ENCODE results near the gene PPP1R13B.

DNA sequence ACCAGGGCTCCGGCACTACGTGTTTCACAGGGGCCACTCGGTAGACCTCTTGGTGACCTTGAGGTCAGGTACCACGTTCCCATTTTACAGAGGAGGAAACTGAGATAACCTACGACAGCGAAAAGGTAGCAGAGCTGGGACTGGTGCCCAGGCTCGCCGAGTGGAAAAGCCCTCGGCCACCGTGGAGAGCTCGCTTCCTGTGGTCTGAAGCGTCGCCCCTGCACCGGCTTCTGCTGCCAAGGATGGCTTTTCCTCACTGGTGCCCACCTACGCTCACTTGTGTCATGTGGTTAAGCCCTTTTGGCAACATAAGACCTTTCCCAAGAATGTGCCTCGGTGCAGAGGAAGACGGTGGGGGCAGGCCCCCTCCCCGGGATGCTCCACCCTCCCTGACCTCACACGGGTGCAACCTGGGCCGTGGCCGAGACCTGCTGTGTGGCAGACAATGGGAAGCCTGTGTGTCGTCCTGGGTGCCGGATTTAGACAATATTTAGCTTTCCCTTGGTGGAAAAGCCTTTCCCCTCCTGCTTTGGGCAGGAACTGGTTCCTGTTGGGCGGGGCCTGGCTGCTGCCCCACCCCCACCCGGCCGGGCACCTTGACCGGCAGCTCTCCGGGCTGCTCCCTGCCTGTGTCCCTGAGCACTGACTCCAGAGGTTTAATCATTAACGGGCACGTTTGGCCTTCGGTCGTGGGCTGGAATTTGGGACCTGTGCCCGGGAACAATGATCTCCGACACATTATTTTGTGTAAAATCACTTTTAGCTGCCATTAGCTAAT lies 32.4 kb upstream of the PPP1R13B start:
- TF ChIP-seq, protein P1, sequence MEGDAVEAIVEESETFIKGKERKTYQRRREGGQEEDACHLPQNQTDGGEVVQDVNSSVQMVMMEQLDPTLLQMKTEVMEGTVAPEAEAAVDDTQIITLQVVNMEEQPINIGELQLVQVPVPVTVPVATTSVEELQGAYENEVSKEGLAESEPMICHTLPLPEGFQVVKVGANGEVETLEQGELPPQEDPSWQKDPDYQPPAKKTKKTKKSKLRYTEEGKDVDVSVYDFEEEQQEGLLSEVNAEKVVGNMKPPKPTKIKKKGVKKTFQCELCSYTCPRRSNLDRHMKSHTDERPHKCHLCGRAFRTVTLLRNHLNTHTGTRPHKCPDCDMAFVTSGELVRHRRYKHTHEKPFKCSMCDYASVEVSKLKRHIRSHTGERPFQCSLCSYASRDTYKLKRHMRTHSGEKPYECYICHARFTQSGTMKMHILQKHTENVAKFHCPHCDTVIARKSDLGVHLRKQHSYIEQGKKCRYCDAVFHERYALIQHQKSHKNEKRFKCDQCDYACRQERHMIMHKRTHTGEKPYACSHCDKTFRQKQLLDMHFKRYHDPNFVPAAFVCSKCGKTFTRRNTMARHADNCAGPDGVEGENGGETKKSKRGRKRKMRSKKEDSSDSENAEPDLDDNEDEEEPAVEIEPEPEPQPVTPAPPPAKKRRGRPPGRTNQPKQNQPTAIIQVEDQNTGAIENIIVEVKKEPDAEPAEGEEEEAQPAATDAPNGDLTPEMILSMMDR (optimal IDR thresholded peaks at IDR 0.05 in 1 of 3, IDR thresholded peaks at IDR 0.05 in 1 of 3, conservative IDR thresholded peaks at IDR 0.05 in 1 of 3; ENCODE audit: extremely low read depth in 1 of 3, insufficient read depth in 2 of 3, low read length in 3 of 3): no peak
- no peak for TF ChIP-seq EZH2 (IDR thresholded peaks at IDR 0.05; ENCODE audit: low read length)
